Measurements from ENCODE around the gene NECAB3.

Gene NECAB3

GRCh38 chr20:33693741-33694638 lies 19.8 kb upstream of the NECAB3 start:
- H3K9me3 ChIP-seq (ENCODE audit: control insufficient read depth, low read length) = no peaks in the 10 kb centered on the region
- peaks cover 31% of the 10 kb centered on the region for H3K4me1 ChIP-seq (ENCODE audit: control insufficient read depth, insufficient read depth, low read length)
- no peaks in the 10 kb centered on the region for H3K36me3 ChIP-seq (ENCODE audit: control insufficient read depth, insufficient read depth, low read length, severe bottlenecking)
- no peak overlapping the region for H3K9ac ChIP-seq (ENCODE audit: low read length)
- DNase-seq (ENCODE audit: low read depth) = no peak
- H3K27me3 ChIP-seq (replicated peaks; ENCODE audit: control insufficient read depth, insufficient read depth, low read length) = no peaks in the 10 kb centered on the region
- H3K4me3 ChIP-seq (ENCODE audit: low read length) = no peak overlapping the region

- no peaks in the 10 kb centered on the region for H3K9me3 ChIP-seq (ENCODE audit: control insufficient read depth, low read length)
- H3K4me3 ChIP-seq (ENCODE audit: low read length) = no peak overlapping the region
- H3K27me3 ChIP-seq (replicated peaks; ENCODE audit: control insufficient read depth, insufficient read depth, low read length) = no peaks in the 10 kb centered on the region
- no peak for DNase-seq (ENCODE audit: low read depth)
- H3K9ac ChIP-seq (ENCODE audit: low read length) = no peak overlapping the region
- peaks cover 38% of the 10 kb centered on the region for H3K4me1 ChIP-seq (ENCODE audit: control insufficient read depth, insufficient read depth, low read length)
- H3K36me3 ChIP-seq (ENCODE audit: control insufficient read depth, insufficient read depth, low read length, severe bottlenecking) = no peaks in the 10 kb centered on the region
These were observed 19.1 kb upstream of the NECAB3 start for GRCh38 chr20:33693289-33693688.

- no peak for DNase-seq (ENCODE audit: low read depth)
- Histone ChIP-seq H3K9ac (ENCODE audit: low read length) (no peak overlapping the region), H3K9me3 (ENCODE audit: control insufficient read depth, low read length) (no peaks in the 10 kb centered on the region), H3K4me3 (ENCODE audit: low read length) (no peak overlapping the region), H3K36me3 (ENCODE audit: control insufficient read depth, insufficient read depth, low read length, severe bottlenecking) (no peaks in the 10 kb centered on the region), H3K4me1 (ENCODE audit: control insufficient read depth, insufficient read depth, low read length) (peaks cover 44% of the 10 kb centered on the region), H3K27me3 (replicated peaks; ENCODE audit: control insufficient read depth, insufficient read depth, low read length) (no peaks in the 10 kb centered on the region)
These were observed 15.7 kb upstream of the NECAB3 start for GRCh38 chr20:33689973-33690372.

GRCh38 chr20:33689493-33689892 lies 15.3 kb upstream of the NECAB3 start:
- Histone ChIP-seq H3K9ac (ENCODE audit: low read length) (no peak overlapping the region), H3K4me3 (ENCODE audit: low read length) (no peak overlapping the region), H3K9me3 (ENCODE audit: control insufficient read depth, low read length) (no peaks in the 10 kb centered on the region), H3K4me1 (ENCODE audit: control insufficient read depth, insufficient read depth, low read length) (peaks cover 47% of the 10 kb centered on the region), H3K36me3 (ENCODE audit: control insufficient read depth, insufficient read depth, low read length, severe bottlenecking) (no peaks in the 10 kb centered on the region), H3K27me3 (replicated peaks; ENCODE audit: control insufficient read depth, insufficient read depth, low read length) (no peaks in the 10 kb centered on the region)
- DNase-seq (ENCODE audit: low read depth) = no peak

- H3K4me3 ChIP-seq (ENCODE audit: low read length) = no peak overlapping the region
- no peaks in the 10 kb centered on the region for H3K9me3 ChIP-seq (ENCODE audit: control insufficient read depth, low read length)
- DNase-seq (ENCODE audit: low read depth) = no peak
- H3K4me1 ChIP-seq (ENCODE audit: control insufficient read depth, insufficient read depth, low read length) = peaks cover 42% of the 10 kb centered on the region
- no peaks in the 10 kb centered on the region for H3K36me3 ChIP-seq (ENCODE audit: control insufficient read depth, insufficient read depth, low read length, severe bottlenecking)
- H3K27me3 ChIP-seq (replicated peaks; ENCODE audit: control insufficient read depth, insufficient read depth, low read length) = no peaks in the 10 kb centered on the region
- H3K9ac ChIP-seq (ENCODE audit: low read length) = no peak overlapping the region
These were observed 14.8 kb upstream of the NECAB3 start for GRCh38 chr20:33688938-33689424.

GRCh38 chr20:33687993-33688937 lies 14.0 kb upstream of the NECAB3 start:
- Histone ChIP-seq H3K4me1 (ENCODE audit: control insufficient read depth, insufficient read depth, low read length) (peaks cover 42% of the 10 kb centered on the region), H3K9ac (ENCODE audit: low read length) (no peak overlapping the region), H3K27me3 (replicated peaks; ENCODE audit: control insufficient read depth, insufficient read depth, low read length) (no peaks in the 10 kb centered on the region), H3K36me3 (ENCODE audit: control insufficient read depth, insufficient read depth, low read length, severe bottlenecking) (no peaks in the 10 kb centered on the region), H3K4me3 (ENCODE audit: low read length) (no peak overlapping the region), H3K9me3 (ENCODE audit: control insufficient read depth, low read length) (no peaks in the 10 kb centered on the region)
- no peak for DNase-seq (ENCODE audit: low read depth)

- no peaks in the 10 kb centered on the region for H3K36me3 ChIP-seq (ENCODE audit: control insufficient read depth, insufficient read depth, low read length, severe bottlenecking)
- no peaks in the 10 kb centered on the region for H3K27me3 ChIP-seq (replicated peaks; ENCODE audit: control insufficient read depth, insufficient read depth, low read length)
- H3K9ac ChIP-seq (ENCODE audit: low read length) = no peak overlapping the region
- DNase-seq (ENCODE audit: low read depth) = no peak
- no peak overlapping the region for H3K4me3 ChIP-seq (ENCODE audit: low read length)
- no peaks in the 10 kb centered on the region for H3K9me3 ChIP-seq (ENCODE audit: control insufficient read depth, low read length)
- H3K4me1 ChIP-seq (ENCODE audit: control insufficient read depth, insufficient read depth, low read length) = peaks cover 42% of the 10 kb centered on the region
These were observed 13.2 kb upstream of the NECAB3 start for GRCh38 chr20:33687370-33687915.

- H3K4me3 ChIP-seq (ENCODE audit: low read length) = peak overlapping the region; percentile 76
These were observed 12.7 kb upstream of the NECAB3 start for GRCh38 chr20:33686984-33687366.

GRCh38 chr20:33686100-33686983 lies 12.1 kb upstream of the NECAB3 start, which contains the start of gene E2F1:
E2F1 (minus strand) TSS chr20:33686385; CDS start chr20:33686264, 121 bp downstream.
- DNase-seq (ENCODE audit: low read depth) = peak; percentile 99
- H3K4me3 ChIP-seq (ENCODE audit: low read length) = peak within 1 kb of the TSS; percentile 78

More at GRCh38 chr20:33686984-33687366, 12.7 kb upstream of the NECAB3 start:
- H3K9ac ChIP-seq (ENCODE audit: low read length) = peak overlapping the region; percentile 55
- no peaks in the 10 kb centered on the region for H3K27me3 ChIP-seq (replicated peaks; ENCODE audit: control insufficient read depth, insufficient read depth, low read length)
- H3K4me1 ChIP-seq (ENCODE audit: control insufficient read depth, insufficient read depth, low read length) = peaks cover 42% of the 10 kb centered on the region
- H3K9me3 ChIP-seq (ENCODE audit: control insufficient read depth, low read length) = no peaks in the 10 kb centered on the region
- no peak for DNase-seq (ENCODE audit: low read depth)
- H3K36me3 ChIP-seq (ENCODE audit: control insufficient read depth, insufficient read depth, low read length, severe bottlenecking) = no peaks in the 10 kb centered on the region

GRCh38 chr20:33685328-33686099 lies 11.3 kb upstream of the NECAB3 start:
- Histone ChIP-seq H3K36me3 (ENCODE audit: control insufficient read depth, insufficient read depth, low read length, severe bottlenecking) (no peaks in the 10 kb centered on the region), H3K4me3 (ENCODE audit: low read length) (peak overlapping the region; percentile 78), H3K4me1 (ENCODE audit: control insufficient read depth, insufficient read depth, low read length) (peaks cover 51% of the 10 kb centered on the region), H3K9ac (ENCODE audit: low read length) (peak overlapping the region; percentile 76), H3K9me3 (ENCODE audit: control insufficient read depth, low read length) (no peaks in the 10 kb centered on the region), H3K27me3 (replicated peaks; ENCODE audit: control insufficient read depth, insufficient read depth, low read length) (no peaks in the 10 kb centered on the region)
- peak; percentile 38 for DNase-seq (ENCODE audit: low read depth)

More at GRCh38 chr20:33686100-33686983, 12.1 kb upstream of the NECAB3 start, which contains the start of gene E2F1:
- H3K9me3 ChIP-seq (ENCODE audit: control insufficient read depth, low read length) = no peaks in the 10 kb centered on the region
- peaks cover 43% of the 10 kb centered on the region for H3K4me1 ChIP-seq (ENCODE audit: control insufficient read depth, insufficient read depth, low read length)
- peak within 1 kb of the TSS; percentile 76 for H3K9ac ChIP-seq (ENCODE audit: low read length)
- no peaks in the 10 kb centered on the region for H3K36me3 ChIP-seq (ENCODE audit: control insufficient read depth, insufficient read depth, low read length, severe bottlenecking)
- H3K27me3 ChIP-seq (replicated peaks; ENCODE audit: control insufficient read depth, insufficient read depth, low read length) = no peaks in the 10 kb centered on the region

Data from adipocyte (in vitro differentiated cells).